ENCODE data around the gene TTC9B.

DNA sequence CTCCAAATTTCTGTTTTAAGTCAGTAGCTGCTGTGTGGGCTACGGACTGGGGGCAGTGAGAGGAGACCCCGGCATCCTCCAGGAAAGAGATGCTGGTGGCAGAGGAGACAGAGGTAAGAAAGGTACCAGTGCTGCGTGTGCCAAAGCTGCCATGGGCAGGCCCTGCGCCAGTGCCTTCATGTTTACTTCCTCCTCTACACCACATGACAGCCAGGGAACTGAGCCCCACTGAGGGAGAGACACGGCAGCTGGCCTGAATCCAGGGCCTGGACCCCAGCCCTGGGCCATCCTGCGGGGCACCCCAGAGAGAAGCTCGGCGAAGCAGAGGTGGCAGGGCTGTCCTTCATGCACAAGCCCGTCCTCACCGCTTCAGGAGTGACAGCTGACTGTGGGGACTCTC is 31.0 kb upstream of the TTC9B start:
- TF ChIP-seq PPARA (CRISPR knock-in tag; IDR thresholded peaks at IDR 0.05; ENCODE audit: borderline replicate concordance): no peak
- TF ChIP-seq, protein P1, sequence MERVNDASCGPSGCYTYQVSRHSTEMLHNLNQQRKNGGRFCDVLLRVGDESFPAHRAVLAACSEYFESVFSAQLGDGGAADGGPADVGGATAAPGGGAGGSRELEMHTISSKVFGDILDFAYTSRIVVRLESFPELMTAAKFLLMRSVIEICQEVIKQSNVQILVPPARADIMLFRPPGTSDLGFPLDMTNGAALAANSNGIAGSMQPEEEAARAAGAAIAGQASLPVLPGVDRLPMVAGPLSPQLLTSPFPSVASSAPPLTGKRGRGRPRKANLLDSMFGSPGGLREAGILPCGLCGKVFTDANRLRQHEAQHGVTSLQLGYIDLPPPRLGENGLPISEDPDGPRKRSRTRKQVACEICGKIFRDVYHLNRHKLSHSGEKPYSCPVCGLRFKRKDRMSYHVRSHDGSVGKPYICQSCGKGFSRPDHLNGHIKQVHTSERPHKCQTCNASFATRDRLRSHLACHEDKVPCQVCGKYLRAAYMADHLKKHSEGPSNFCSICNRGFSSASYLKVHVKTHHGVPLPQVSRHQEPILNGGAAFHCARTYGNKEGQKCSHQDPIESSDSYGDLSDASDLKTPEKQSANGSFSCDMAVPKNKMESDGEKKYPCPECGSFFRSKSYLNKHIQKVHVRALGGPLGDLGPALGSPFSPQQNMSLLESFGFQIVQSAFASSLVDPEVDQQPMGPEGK (CRISPR knock-in tag; IDR thresholded peaks at IDR 0.05; ENCODE audit: borderline replicate concordance): no peak
- no peak for TF ChIP-seq OSR1 (CRISPR knock-in tag; IDR thresholded peaks at IDR 0.05)
- TF ChIP-seq, protein P2, sequence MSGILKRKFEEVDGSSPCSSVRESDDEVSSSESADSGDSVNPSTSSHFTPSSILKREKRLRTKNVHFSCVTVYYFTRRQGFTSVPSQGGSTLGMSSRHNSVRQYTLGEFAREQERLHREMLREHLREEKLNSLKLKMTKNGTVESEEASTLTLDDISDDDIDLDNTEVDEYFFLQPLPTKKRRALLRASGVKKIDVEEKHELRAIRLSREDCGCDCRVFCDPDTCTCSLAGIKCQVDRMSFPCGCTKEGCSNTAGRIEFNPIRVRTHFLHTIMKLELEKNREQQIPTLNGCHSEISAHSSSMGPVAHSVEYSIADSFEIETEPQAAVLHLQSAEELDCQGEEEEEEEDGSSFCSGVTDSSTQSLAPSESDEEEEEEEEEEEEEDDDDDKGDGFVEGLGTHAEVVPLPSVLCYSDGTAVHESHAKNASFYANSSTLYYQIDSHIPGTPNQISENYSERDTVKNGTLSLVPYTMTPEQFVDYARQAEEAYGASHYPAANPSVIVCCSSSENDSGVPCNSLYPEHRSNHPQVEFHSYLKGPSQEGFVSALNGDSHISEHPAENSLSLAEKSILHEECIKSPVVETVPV (CRISPR knock-in tag; IDR thresholded peaks at IDR 0.05): no peak
- TF ChIP-seq ZFP3 (CRISPR knock-in tag; IDR thresholded peaks at IDR 0.05): no peak
- TF ChIP-seq ZC3H10 (CRISPR knock-in tag; IDR thresholded peaks at IDR 0.05): no peak
- TF ChIP-seq ARNTL (CRISPR knock-in tag; IDR thresholded peaks at IDR 0.05; ENCODE audit: borderline replicate concordance, low read depth): no peak
- TF ChIP-seq RARB (CRISPR knock-in tag; IDR thresholded peaks at IDR 0.05): no peak
- TF ChIP-seq, protein P3, sequence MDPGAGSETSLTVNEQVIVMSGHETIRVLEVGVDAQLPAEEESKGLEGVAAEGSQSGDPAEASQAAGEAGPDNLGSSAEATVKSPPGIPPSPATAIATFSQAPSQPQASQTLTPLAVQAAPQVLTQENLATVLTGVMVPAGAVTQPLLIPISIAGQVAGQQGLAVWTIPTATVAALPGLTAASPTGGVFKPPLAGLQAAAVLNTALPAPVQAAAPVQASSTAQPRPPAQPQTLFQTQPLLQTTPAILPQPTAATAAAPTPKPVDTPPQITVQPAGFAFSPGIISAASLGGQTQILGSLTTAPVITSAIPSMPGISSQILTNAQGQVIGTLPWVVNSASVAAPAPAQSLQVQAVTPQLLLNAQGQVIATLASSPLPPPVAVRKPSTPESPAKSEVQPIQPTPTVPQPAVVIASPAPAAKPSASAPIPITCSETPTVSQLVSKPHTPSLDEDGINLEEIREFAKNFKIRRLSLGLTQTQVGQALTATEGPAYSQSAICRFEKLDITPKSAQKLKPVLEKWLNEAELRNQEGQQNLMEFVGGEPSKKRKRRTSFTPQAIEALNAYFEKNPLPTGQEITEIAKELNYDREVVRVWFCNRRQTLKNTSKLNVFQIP (CRISPR knock-in tag; IDR thresholded peaks at IDR 0.05; ENCODE audit: borderline replicate concordance, low read depth): no peak
- no peak for TF ChIP-seq CSDC2 (CRISPR knock-in tag; IDR thresholded peaks at IDR 0.05)
- TF ChIP-seq, protein P4, sequence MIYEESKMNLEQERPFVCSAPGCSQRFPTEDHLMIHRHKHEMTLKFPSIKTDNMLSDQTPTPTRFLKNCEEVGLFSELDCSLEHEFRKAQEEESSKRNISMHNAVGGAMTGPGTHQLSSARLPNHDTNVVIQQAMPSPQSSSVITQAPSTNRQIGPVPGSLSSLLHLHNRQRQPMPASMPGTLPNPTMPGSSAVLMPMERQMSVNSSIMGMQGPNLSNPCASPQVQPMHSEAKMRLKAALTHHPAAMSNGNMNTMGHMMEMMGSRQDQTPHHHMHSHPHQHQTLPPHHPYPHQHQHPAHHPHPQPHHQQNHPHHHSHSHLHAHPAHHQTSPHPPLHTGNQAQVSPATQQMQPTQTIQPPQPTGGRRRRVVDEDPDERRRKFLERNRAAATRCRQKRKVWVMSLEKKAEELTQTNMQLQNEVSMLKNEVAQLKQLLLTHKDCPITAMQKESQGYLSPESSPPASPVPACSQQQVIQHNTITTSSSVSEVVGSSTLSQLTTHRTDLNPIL (CRISPR knock-in tag; IDR thresholded peaks at IDR 0.05; ENCODE audit: low read depth): no peak
- TF ChIP-seq ZNF70 (CRISPR knock-in tag; IDR thresholded peaks at IDR 0.05): no peak
